HUES6 (cell line): ENCODE data around the gene RBMX2.
"Not testable (repeated sequence)": the region's sequence is repeated elsewhere in the genome, so short reads cannot be mapped to it uniquely, and the experiment has no call there.

ENCODE experiments used
- H3K27ac ChIP-seq: 2 replicates; pipeline ENCODE4 v1.7.0; 2013; ENCODE audit warnings: low read depth, mild to moderate bottlenecking, low read length, inconsistent platforms
- H3K27me3 ChIP-seq: 2 replicates; pipeline ENCODE4 v1.6.1; 2013; ENCODE audit warnings: low read length; ENCODE audit not compliant: control insufficient read depth, insufficient read depth
- H3K36me3 ChIP-seq: 2 replicates; pipeline ENCODE4 v1.6.1; 2013; ENCODE audit warnings: low read length; ENCODE audit not compliant: control insufficient read depth, insufficient read depth
- H3K4me1 ChIP-seq: 2 replicates; pipeline ENCODE4 v1.6.1; 2013; ENCODE audit warnings: low read length; ENCODE audit not compliant: control insufficient read depth, insufficient read depth
- H3K4me3 ChIP-seq: 2 replicates; pipeline ENCODE4 v1.5.1; 2013; ENCODE audit warnings: low read depth, low read length
- H3K9ac ChIP-seq: one replicate; pipeline ENCODE4 v1.6.1; 2013; ENCODE audit warnings: mild to moderate bottlenecking, low read length
- H3K9me3 ChIP-seq: 2 replicates; pipeline ENCODE4 v1.6.1; 2013; ENCODE audit warnings: low read depth, low read length; ENCODE audit not compliant: control insufficient read depth, insufficient read depth

RBMX2 gene, protein sequence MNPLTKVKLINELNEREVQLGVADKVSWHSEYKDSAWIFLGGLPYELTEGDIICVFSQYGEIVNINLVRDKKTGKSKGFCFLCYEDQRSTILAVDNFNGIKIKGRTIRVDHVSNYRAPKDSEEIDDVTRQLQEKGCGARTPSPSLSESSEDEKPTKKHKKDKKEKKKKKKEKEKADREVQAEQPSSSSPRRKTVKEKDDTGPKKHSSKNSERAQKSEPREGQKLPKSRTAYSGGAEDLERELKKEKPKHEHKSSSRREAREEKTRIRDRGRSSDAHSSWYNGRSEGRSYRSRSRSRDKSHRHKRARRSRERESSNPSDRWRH

DNA sequence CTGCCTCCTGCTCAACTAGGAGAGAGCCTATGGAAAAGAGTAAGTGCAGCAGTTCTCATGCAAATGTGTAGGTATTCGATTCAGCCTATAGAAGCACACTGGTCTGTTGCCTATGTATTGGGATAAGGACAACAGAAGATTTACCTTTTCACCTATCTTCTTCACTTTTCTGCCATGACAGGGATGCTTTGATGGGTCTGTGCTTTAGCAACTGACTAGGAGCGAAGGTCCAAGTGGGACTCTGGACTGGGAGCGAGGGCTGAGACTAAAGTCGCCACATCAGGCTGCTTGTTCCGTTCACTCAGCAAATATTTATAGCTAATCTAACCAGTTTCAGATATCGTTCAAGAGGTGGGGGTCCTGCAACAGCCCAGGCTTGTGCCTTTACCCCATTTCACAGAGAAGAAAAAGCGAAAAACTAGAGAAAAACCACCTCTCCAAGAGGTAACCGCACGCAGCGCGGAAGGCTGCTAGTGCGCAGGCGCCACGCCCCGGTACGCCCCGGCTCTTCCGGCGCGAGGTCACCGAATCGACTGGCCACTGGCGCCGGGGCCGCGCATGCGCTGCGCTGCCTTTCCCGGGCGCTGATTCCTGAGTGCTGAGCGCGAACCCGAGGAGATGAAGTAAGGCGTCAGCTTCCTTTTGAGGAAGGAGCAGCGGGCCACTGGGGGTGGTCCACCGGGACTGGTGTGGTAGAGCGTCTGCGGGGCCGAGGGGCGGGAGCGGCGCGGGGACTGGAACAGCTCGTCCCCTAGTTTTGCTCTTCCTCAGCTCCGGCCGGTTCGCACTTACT lies at the start of gene RBMX2:
Gene RBMX2, plus strand, starts transcription at position 573 of the 793 bp plus-strand sequence. Its CDS starts 46 bp downstream, at position 619.
- H3K36me3 ChIP-seq, result peaks cover 15% of the 10 kb centered on the region
- H3K9me3 ChIP-seq, result no peaks in the 10 kb centered on the region
- peaks cover 36% of the 10 kb centered on the region for H3K27me3 ChIP-seq
- H3K4me3 ChIP-seq, result peak within 1 kb of the TSS; percentile 81
- H3K9ac ChIP-seq, result peak within 1 kb of the TSS; percentile 81
- H3K27ac ChIP-seq, result peak within 1 kb of the TSS; percentile 68; the same call in 1 of the 2 replicates
- no peaks in the 10 kb centered on the region for H3K4me1 ChIP-seq

DNA sequence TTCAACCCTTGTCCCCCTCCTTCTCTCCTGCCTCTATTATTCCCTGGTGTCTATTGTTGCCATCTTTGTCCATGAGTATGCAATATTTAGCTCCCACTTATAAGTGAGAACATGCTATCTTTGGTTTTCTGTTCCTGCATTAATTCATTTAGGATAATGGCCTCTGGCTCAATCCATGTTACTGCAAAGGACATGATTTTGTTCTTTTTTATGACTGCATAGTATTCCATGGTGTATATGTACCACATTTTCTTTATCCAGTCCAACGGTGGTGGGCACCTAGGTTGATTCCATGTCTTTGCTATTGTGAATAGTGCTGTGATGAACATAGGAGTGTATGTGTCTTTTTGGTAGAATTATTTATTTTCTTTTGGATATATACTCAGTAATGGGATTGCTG lies 49.7 kb upstream of the RBMX2 start:
- not testable (repeated sequence) for H3K9ac ChIP-seq, H3K4me3 ChIP-seq, H3K4me1 ChIP-seq, H3K9me3 ChIP-seq, H3K27me3 ChIP-seq, H3K27ac ChIP-seq
- peaks cover 35% of the 10 kb centered on the region for H3K36me3 ChIP-seq

DNA sequence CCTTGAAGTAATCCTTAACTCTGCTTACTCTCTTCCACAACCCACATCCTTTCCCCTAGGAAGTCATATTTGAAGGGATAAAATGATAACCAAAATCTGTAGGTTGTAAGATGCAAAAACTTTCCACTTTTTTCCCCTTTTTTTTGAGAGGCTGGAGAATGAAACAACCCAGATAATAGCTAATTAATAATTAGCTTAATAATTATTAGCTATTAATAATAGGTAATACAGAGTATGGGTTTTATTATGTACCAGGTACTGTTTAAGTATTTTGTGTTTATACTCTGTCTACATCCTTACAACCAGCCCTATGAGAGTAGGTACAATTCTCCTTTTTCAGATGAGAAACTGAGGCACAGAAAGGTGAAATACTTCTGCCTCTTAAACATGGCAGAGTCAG lies 25.7 kb upstream of the RBMX2 start:
- no peaks in the 10 kb centered on the region for H3K4me1 ChIP-seq
- H3K9ac ChIP-seq, result no peak overlapping the region
- no peaks in the 10 kb centered on the region for H3K9me3 ChIP-seq
- H3K27me3 ChIP-seq, result no peaks in the 10 kb centered on the region
- no peak overlapping the region for H3K4me3 ChIP-seq
- peaks cover 17% of the 10 kb centered on the region; the same call in 1 of the 2 replicates for H3K36me3 ChIP-seq
- no peak overlapping the region for H3K27ac ChIP-seq

DNA sequence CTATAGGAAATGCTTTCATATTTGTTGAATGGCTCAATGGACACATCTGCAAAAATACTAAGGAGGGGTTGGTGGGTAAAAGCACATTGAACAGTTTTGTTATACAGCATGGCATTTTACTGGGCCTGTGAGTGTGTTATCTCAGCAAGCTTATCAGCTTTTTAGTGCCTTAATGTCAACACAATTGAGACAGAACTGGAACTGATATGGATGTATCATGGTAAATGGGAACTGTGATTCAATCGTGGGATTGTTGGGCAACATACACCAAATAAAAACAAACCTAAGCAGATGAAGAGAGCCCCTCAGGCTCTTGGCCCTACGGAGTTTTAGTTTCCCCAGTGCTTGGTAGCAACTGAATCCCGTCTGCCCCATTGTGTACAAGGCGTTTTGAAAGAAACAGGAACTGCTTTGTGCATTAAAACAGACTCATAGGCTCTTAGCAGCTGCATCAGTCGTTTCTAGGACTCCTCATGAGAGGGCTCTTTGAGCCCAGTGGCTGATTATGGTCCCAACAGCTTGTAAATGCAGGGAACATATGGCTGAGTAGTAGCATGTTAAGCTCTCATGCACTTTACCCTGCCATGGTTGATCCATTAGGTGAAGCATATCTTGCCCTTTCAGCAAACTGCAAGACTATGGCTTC lies 23.6 kb upstream of the RBMX2 start:
- Histone ChIP-seq H3K9me3 (no peaks in the 10 kb centered on the region), H3K4me3 (no peak overlapping the region), H3K36me3 (peaks cover 5% of the 10 kb centered on the region; the same call in 1 of the 2 replicates), H3K27ac (no peak overlapping the region), H3K4me1 (no peaks in the 10 kb centered on the region), H3K27me3 (peaks cover 4% of the 10 kb centered on the region; the same call in 1 of the 2 replicates), H3K9ac (no peak overlapping the region)

DNA sequence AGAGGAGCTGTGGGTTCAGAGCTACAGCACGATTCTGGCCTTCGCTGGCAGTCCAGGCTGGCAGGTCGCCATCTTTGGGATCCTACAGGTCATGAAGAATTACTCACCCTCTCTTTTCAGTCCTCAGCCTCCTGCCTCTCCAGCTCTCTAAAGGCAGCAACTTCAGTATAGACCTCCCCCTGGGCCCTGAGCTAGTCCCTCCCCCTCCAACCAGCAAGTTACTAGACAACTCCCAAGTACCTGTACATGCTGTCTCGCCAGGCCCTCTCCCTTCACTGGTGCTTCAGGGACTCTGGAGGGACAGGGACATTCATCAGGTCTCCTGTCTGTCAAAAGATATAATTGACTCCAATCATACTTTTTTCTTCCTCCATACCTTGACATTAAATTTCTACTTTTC lies 16.3 kb upstream of the RBMX2 start, which contains the start of gene GPR119:
Gene GPR119, minus strand, starts transcription at position 155 of the 400 bp plus-strand sequence. CDS start 227 bp downstream, outside the sequence.
- no peaks in the 10 kb centered on the region for H3K36me3 ChIP-seq
- H3K4me1 ChIP-seq, result no peaks in the 10 kb centered on the region
- H3K4me3 ChIP-seq, result no peak within 1 kb of the TSS
- H3K27me3 ChIP-seq, result peaks cover 14% of the 10 kb centered on the region; the same call in 1 of the 2 replicates
- no peak within 1 kb of the TSS for H3K9ac ChIP-seq
- H3K27ac ChIP-seq, result no peak within 1 kb of the TSS
- H3K9me3 ChIP-seq, result no peaks in the 10 kb centered on the region

DNA sequence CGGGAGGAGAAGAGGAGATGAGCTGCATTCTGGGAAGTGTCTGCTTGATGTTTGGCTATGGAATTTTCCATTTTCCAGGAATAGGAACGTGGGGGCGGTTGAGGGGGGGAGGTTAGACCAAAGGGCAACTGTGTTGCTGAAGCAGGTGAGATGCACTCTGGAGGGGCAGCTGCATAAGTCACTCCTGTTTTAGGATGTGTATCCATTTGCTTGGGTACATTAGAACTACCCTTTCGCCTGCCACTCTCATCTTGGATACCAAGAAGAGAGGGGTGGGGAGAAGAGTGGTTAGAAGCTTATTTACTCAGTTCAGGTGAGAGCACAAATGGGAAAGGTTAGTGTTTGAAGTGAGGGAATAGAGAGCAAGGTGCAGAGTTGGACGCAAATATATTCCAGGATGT lies 15.4 kb upstream of the RBMX2 start:
- Histone ChIP-seq H3K4me1 (no peaks in the 10 kb centered on the region), H3K9me3 (no peaks in the 10 kb centered on the region), H3K4me3 (no peak overlapping the region)

DNA sequence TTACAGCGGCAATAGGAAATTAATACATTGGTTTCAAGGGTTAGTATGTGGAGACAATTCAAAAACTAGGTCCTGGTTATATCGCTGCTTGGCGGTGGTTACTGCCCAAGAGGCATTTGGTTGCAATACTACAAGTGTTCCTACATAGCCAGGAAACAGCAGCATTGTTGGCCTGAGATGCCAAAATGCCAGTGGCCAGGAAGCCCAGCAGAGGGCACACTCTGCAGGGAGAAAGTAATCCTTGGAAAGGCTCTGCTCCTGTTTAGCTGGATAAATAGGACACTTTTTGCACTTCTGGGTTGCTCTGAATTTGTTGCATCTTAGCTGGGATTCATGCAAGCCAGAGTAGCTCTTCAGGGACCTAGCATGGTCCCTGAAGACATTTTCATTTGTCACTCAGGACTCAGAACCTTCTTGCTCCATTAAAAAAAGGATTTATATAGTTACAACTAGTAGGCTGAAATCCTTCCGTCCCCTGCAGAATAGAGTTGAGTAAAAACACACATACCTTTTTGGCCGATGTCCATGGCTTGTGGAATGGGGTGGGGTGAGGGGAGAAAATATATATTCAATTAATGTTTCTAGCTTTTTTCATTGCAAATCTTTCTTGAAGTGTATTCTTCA lies 8.2 kb upstream of the RBMX2 start:
- no peaks in the 10 kb centered on the region for H3K9me3 ChIP-seq
- H3K27me3 ChIP-seq, result peaks cover 40% of the 10 kb centered on the region
- H3K4me3 ChIP-seq, result no peak overlapping the region
- H3K36me3 ChIP-seq, result no peaks in the 10 kb centered on the region
- no peak overlapping the region for H3K27ac ChIP-seq
- H3K4me1 ChIP-seq, result no peaks in the 10 kb centered on the region
- H3K9ac ChIP-seq, result no peak overlapping the region

More for the DNA sequence above, 15.4 kb upstream of the RBMX2 start:
- H3K27ac ChIP-seq, result no peak overlapping the region
- H3K27me3 ChIP-seq, result peaks cover 14% of the 10 kb centered on the region; the same call in 1 of the 2 replicates
- H3K9ac ChIP-seq, result no peak overlapping the region
- H3K36me3 ChIP-seq, result no peaks in the 10 kb centered on the region

DNA sequence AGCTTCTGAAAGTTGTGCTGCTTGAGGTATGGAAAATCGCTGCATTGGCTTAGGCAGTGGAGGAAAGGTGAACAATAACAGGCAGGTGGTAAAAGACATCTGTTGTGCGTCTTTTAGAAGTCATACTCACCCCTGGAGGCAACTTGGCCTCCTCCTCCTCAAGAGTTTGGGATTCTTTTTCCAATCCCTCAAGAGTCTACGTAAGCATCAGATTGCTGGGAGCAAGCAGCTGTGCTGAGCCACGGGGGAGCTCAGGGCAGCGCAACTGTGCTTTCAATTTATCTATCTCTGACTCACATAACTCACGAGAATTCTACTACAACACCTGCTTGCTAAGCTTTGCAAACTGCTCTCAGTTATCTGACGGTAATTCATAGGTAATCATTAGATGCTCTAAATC lies 6.4 kb upstream of the RBMX2 start:
- Histone ChIP-seq H3K27me3 (peaks cover 58% of the 10 kb centered on the region), H3K27ac (no peak overlapping the region), H3K36me3 (no peaks in the 10 kb centered on the region), H3K9me3 (no peaks in the 10 kb centered on the region), H3K4me3 (no peak overlapping the region), H3K9ac (no peak overlapping the region), H3K4me1 (no peaks in the 10 kb centered on the region)

DNA sequence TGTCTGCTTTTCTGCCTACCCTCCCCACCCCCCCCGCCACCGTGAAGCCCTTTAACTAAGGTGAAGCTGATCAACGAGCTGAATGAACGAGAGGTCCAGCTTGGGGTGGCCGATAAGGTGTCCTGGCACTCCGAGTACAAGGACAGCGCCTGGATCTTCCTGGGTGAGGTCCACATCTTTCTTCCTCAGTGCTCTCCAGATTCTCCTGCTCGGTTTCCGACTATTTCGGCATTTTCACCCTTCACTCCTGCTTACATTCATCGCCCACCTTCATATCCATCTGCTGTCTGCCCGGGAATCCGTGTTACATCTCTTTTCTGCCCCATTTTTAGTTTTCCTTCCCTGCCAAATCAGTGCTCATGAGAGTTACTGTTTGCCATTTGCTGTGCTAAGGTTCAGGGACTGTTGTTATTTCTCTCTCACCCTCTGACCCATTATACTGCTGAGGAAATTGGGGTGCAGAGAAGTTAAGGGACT lies 459 bp downstream of the RBMX2 start:
- no peaks in the 10 kb centered on the region for H3K4me1 ChIP-seq
- H3K9ac ChIP-seq, result peak overlapping the region; percentile 81
- no peaks in the 10 kb centered on the region for H3K9me3 ChIP-seq
- H3K36me3 ChIP-seq, result peaks cover 18% of the 10 kb centered on the region
- peak overlapping the region; percentile 81 for H3K4me3 ChIP-seq
- no peak overlapping the region for H3K27ac ChIP-seq
- H3K27me3 ChIP-seq, result peaks cover 30% of the 10 kb centered on the region

DNA sequence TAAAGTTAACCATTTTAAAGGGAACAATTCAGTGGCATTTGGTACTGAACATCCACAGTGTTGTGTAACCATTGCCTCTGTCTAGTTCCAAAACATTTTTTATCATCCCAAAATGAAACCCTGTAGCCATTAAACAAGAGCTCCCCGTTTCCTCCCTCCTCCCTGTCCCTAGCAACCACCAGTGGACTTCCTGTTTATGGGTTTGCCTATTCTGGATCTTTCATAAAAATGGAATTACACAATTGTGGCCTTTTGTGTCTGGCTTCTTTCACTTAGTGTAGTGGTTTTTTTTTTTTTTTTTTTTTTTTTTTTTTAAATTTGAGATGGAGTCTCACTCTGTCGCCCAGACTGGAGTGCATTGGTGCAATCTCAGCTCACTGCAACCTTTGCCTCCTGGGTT lies 11.6 kb downstream of the RBMX2 start:
- no peak overlapping the region for H3K4me3 ChIP-seq
- H3K27me3 ChIP-seq, result peaks cover 3% of the 10 kb centered on the region; the same call in 1 of the 2 replicates
- H3K27ac ChIP-seq, result no peak overlapping the region
- H3K9ac ChIP-seq, result no peak overlapping the region
- peaks cover 59% of the 10 kb centered on the region for H3K36me3 ChIP-seq
- no peaks in the 10 kb centered on the region for H3K4me1 ChIP-seq
- H3K9me3 ChIP-seq, result no peaks in the 10 kb centered on the region
